B cell (primary cell): Measurements from ENCODE around the gene PHF20. TPM values are rescaled to one million over a fixed set of nuclear protein-coding genes. Genes with fewer than 3 reads are reported as not detected.

Source experiments
- ATAC-seq: fragments of 200-7000 bp; cut with Tn5 transposase; one replicate; pipeline ENCODE4 v1.10.0; 2021; ENCODE audit warnings: low read depth, mild to moderate bottlenecking, moderate number of reproducible peaks, moderate library complexity
- CTCF ChIA-PET: fragments of 350-600 bp; sonication (Branson Sonifier 250); formaldehyde crosslinking; loops from one replicate; lab custom pipeline; 2021; ENCODE audit warnings: antibody characterized with exemption, inconsistent platforms; lab: Charles Lee
- POLR2A ChIA-PET: fragments of 350-600 bp; sonication (Branson Sonifier 250); formaldehyde crosslinking; loops from one replicate; lab custom pipeline; 2021; ENCODE audit warnings: antibody characterized with exemption; lab: Charles Lee
- DNase-seq: peaks from one replicate; pipeline ENCODE4 v3.0.0; 2013
- H2AFZ ChIP-seq: 2 replicates; pipeline ENCODE4 v1.6.1; 2012; ENCODE audit warnings: mild to moderate bottlenecking, low read depth, low read length; ENCODE audit not compliant: insufficient read depth, poor library complexity, severe bottlenecking
- H3K27ac ChIP-seq, 2 donors: 1 replicate in 1 of 2; 2 replicates in 1 of 2; pipeline ENCODE4 v1.5.1; 2012 to 2013; ENCODE audit warnings: low read length in 2 of 2, mild to moderate bottlenecking in 2 of 2, moderate library complexity in 1 of 2
- H3K27me3 ChIP-seq, 4 experiments: fragments of 200-600 bp in 1 of 4; sonication (generic) in 1 of 4; replicated peaks in 1 of 4; 1 replicate in 2 of 4; 2 replicates in 2 of 4; pipeline versions ENCODE4 v1.6.1 to v1.7.0; 2013 to 2016; ENCODE audit warnings: low read length in 3 of 4, mild to moderate bottlenecking in 2 of 4, mixed read lengths in 1 of 4, moderate library complexity in 1 of 4; ENCODE audit not compliant: insufficient read depth in 4 of 4, control insufficient read depth in 3 of 4; ENCODE audit errors: control extremely low read depth in 1 of 4
- H3K36me3 ChIP-seq, 2 experiments: replicated peaks in 1 of 2; 1 replicate in 1 of 2; 2 replicates in 1 of 2; pipeline versions ENCODE4 v1.6.1 to v1.7.1; 2013; ENCODE audit warnings: low read length in 1 of 2; ENCODE audit not compliant: insufficient read depth in 2 of 2, control insufficient read depth in 1 of 2; ENCODE audit errors: control extremely low read depth in 1 of 2, extremely low read depth in 1 of 2
- H3K4me1 ChIP-seq, 2 donors: fragments of 200-600 bp in 1 of 2; sonication (generic) in 1 of 2; 1 replicate in 1 of 2; 2 replicates in 1 of 2; pipeline versions ENCODE4 v1.5.1 to v1.6.1; 2013 to 2017; ENCODE audit warnings: low read length in 2 of 2; ENCODE audit not compliant: control insufficient read depth in 2 of 2, insufficient read depth in 2 of 2
- H3K4me2 ChIP-seq: replicated peaks from 2 replicates; pipeline ENCODE3; 2012; ENCODE audit warnings: mild to moderate bottlenecking, low read depth, low read length; ENCODE audit not compliant: poor library complexity, severe bottlenecking
- H3K4me3 ChIP-seq, 5 experiments: fragments of 200-600 bp in 1 of 5; sonication (generic) in 1 of 5; 1 replicate in 3 of 5; 2 replicates in 2 of 5; pipeline versions ENCODE4 v1.5.1 to v1.7.0; 2011 to 2016; ENCODE audit warnings: low read length in 4 of 5, mild to moderate bottlenecking in 4 of 5, low read depth in 2 of 5, control low read depth in 1 of 5, moderate library complexity in 1 of 5; ENCODE audit not compliant: insufficient read depth in 1 of 5; ENCODE audit errors: control extremely low read depth in 1 of 5, extremely low read depth in 1 of 5
- H3K79me2 ChIP-seq: fragments of 200-600 bp; sonication (generic); one replicate; pipeline ENCODE4 v1.6.0; 2016; ENCODE audit warnings: low read length; ENCODE audit not compliant: control insufficient read depth, insufficient read depth
- H3K9ac ChIP-seq: fragments of 200-600 bp; sonication (generic); 2 replicates; pipeline ENCODE4 v1.6.1; 2017; ENCODE audit warnings: mild to moderate bottlenecking, low read length, moderate library complexity
- H3K9me3 ChIP-seq, 3 donors: one replicate each; pipeline versions ENCODE4 v1.6.1 to v1.7.1; 2013; ENCODE audit warnings: low read length in 2 of 3; ENCODE audit not compliant: control insufficient read depth in 2 of 3, insufficient read depth in 1 of 3; ENCODE audit errors: control extremely low read depth in 1 of 3
- H4K20me1 ChIP-seq: 2 replicates; pipeline ENCODE4 v1.6.0; 2012; ENCODE audit warnings: mild to moderate bottlenecking, low read length; ENCODE audit not compliant: insufficient read depth, control insufficient read depth, poor library complexity, severe bottlenecking
- H3K27ac Mint-ChIP-seq: one replicate; pipeline ENCODE4 v1.8.0; 2021; ENCODE audit warnings: mixed read lengths
- H3K27me3 Mint-ChIP-seq: one replicate; pipeline ENCODE4 v1.8.0; 2021; ENCODE audit warnings: mixed read lengths
- H3K4me1 Mint-ChIP-seq: one replicate; pipeline ENCODE4 v1.8.0; 2021; ENCODE audit warnings: mixed read lengths
- H3K4me3 Mint-ChIP-seq: one replicate; pipeline ENCODE4 v1.8.0; 2021; ENCODE audit warnings: mixed read lengths
- H3K9me3 Mint-ChIP-seq: one replicate; pipeline ENCODE4 v1.8.0; 2022; ENCODE audit warnings: mixed read lengths; ENCODE audit not compliant: insufficient read depth
- EZH2 ChIP-seq: IDR thresholded peaks from 2 replicates; pipeline ENCODE4 v1.6.1; 2012; ENCODE audit warnings: borderline replicate concordance, low read depth, mild to moderate bottlenecking, moderate library complexity, low read length; ENCODE audit not compliant: insufficient read depth, poor library complexity, severe bottlenecking
- WGBS: methylation state at CpG from one replicate; pipeline ENCODE4 v1.1.5; 2013; ENCODE audit warnings: missing lambda C conversion rate; ENCODE audit not compliant: insufficient coverage; 5-methylcytosine and 5-hydroxymethylcytosine counted together
- intact Hi-C: fragments of 100-400 bp; cut with micrococcal nuclease; formaldehyde crosslinking; loops from one replicate; pipeline ENCODE4 v1.10.0; 2022
- polyA plus RNA-seq: library from polyadenylated mRNA; depleted of rRNA; stranded (reverse); fragments of >200 nt; gene quantifications from 2 replicates; pipeline ENCODE4 v1.2.3, GENCODE V29; 2012
- total RNA-seq, 2 donors: library from RNA; stranded (reverse); fragments of 120-200 nt in 1 of 2; gene quantifications; 1 replicate in 1 of 2; 2 replicates in 1 of 2; pipeline versions ENCODE4 v1.2.3 to v1.2.4, GENCODE V29; 2013 to 2022
- TF ChIP-seq, protein P1 (sequence below): fragments of 200-600 bp; IDR thresholded peaks from one replicate; pipeline ENCODE4 v1.8.0; 2022; ENCODE audit warnings: antibody characterized with exemption, mild to moderate bottlenecking

PHF20 gene
- total and polyA plus RNA-seq, 2 donors (not counting 1 experiment from before 2014, with no cell fraction given) = 53.6 to 92.3 TPM

- ChIA-PET CTCF (no interaction called here), POLR2A (no interaction called here)
- peaks cover 54% of the 10 kb centered on the region for H3K79me2 ChIP-seq
- H3K4me2 ChIP-seq = no peak overlapping the region
- no peaks in the 10 kb centered on the region for H3K4me1 ChIP-seq
- intact Hi-C loops = no loop called here
- H3K9ac ChIP-seq = no peak overlapping the region
- no peaks in the 10 kb centered on the region for H3K9me3 ChIP-seq
- H3K27ac ChIP-seq = no peak overlapping the region
- Mint-ChIP-seq H3K4me3 (no peak overlapping the region), H3K27me3 (no peaks in the 10 kb centered on the region), H3K4me1 (peaks cover under 1% of the 10 kb centered on the region), H3K27ac (peak overlapping the region; percentile 15), H3K9me3 (no peaks in the 10 kb centered on the region)
- TF ChIP-seq, protein P1, sequence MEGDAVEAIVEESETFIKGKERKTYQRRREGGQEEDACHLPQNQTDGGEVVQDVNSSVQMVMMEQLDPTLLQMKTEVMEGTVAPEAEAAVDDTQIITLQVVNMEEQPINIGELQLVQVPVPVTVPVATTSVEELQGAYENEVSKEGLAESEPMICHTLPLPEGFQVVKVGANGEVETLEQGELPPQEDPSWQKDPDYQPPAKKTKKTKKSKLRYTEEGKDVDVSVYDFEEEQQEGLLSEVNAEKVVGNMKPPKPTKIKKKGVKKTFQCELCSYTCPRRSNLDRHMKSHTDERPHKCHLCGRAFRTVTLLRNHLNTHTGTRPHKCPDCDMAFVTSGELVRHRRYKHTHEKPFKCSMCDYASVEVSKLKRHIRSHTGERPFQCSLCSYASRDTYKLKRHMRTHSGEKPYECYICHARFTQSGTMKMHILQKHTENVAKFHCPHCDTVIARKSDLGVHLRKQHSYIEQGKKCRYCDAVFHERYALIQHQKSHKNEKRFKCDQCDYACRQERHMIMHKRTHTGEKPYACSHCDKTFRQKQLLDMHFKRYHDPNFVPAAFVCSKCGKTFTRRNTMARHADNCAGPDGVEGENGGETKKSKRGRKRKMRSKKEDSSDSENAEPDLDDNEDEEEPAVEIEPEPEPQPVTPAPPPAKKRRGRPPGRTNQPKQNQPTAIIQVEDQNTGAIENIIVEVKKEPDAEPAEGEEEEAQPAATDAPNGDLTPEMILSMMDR = no peak
- TF ChIP-seq EZH2 = no peak
- DNase-seq = no peak
- no peak for ATAC-seq
- H3K27me3 ChIP-seq = no peaks in the 10 kb centered on the region
- H2AFZ ChIP-seq = no peak overlapping the region
- 90% methylated on average over 4 of the region's 4 CpGs for WGBS
- H3K36me3 ChIP-seq = peaks cover 4 to 45% of the 10 kb centered on the region in 2 experiments
- no peak overlapping the region for H3K4me3 ChIP-seq
- peaks cover 18% of the 10 kb centered on the region for H4K20me1 ChIP-seq
Measured at GRCh38 chr20:35856866-35857265, 85.1 kb downstream of the PHF20 start.

GRCh38 chr20:35866418-35867202 lies 94.8 kb downstream of the PHF20 start:
- POLR2A ChIA-PET = no interaction called here
- no peak overlapping the region for H3K4me3 Mint-ChIP-seq

More at GRCh38 chr20:35866418-35867202, 94.8 kb downstream of the PHF20 start:
- no peak overlapping the region for H3K27ac ChIP-seq
- H3K4me1 ChIP-seq = no peaks in the 10 kb centered on the region
- no peaks in the 10 kb centered on the region for H3K9me3 ChIP-seq
- no peak overlapping the region for H3K27ac Mint-ChIP-seq
- no peak overlapping the region for H2AFZ ChIP-seq
- ATAC-seq = no peak
- WGBS = no CpG with 5 or more reads among the region's 1 CpG
- H3K9me3 Mint-ChIP-seq = no peaks in the 10 kb centered on the region
- intact Hi-C loops = no loop called here
- no peak overlapping the region for H3K9ac ChIP-seq
- no peaks in the 10 kb centered on the region for H4K20me1 ChIP-seq
- no peaks in the 10 kb centered on the region for H3K4me1 Mint-ChIP-seq
- H3K36me3 ChIP-seq = peaks cover 10 to 52% of the 10 kb centered on the region in 2 experiments
- no peak for TF ChIP-seq EZH2
- TF ChIP-seq, protein P1 = no peak
- CTCF ChIA-PET = interaction anchor here (1.1 kb wide), 1 partner anchor 12 kb away, joined by 5 read pairs; no protein-coding TSS in a partner anchor
- H3K4me3 ChIP-seq = no peak overlapping the region
- peaks cover 19% of the 10 kb centered on the region for H3K79me2 ChIP-seq
- DNase-seq = no peak
- H3K27me3 ChIP-seq = no peaks in the 10 kb centered on the region
- no peaks in the 10 kb centered on the region for H3K27me3 Mint-ChIP-seq
- no peak overlapping the region for H3K4me2 ChIP-seq
